HCT116 (cell line): ENCODE results near the gene BRD4. TPM values are rescaled to one million over a fixed set of nuclear protein-coding genes. Genes with fewer than 3 reads are reported as not detected.

Experiments
- ATAC-seq: fragments of 200-7000 bp; cut with Tn5 transposase; 2 replicates; pipeline ENCODE4 v1.9.1; 2020; ENCODE audit warnings: mild to moderate bottlenecking, moderate library complexity
- Bru-seq: library from RNA; stranded (reverse); fragments of 400-500 nt; gene quantifications from one replicate; lab custom pipeline; 2021; lab: Mats Ljungman, UMichigan
- BruChase-seq, 2 experiments: library from RNA; stranded (reverse); fragments of 400-500 nt; gene quantifications; one replicate each; lab custom pipeline; 2021; lab: Mats Ljungman, UMichigan
- BruUV-seq: library from RNA; stranded (reverse); fragments of 400-500 nt; replicated peaks from 2 replicates; lab custom pipeline; 2021; lab: Mats Ljungman, UMichigan
- CTCF ChIA-PET: fragments of 300-600 bp; sonication (Branson Sonifier 250); formaldehyde crosslinking; loops from one replicate; lab custom pipeline; 2021; ENCODE audit warnings: antibody characterized with exemption; lab: Charles Lee
- POLR2A ChIA-PET: fragments of 300-600, 350-600 bp; sonication (Branson Sonifier 250); formaldehyde crosslinking; loops from one replicate; lab custom pipeline; 2021; ENCODE audit warnings: antibody characterized with exemption; lab: Charles Lee
- RAD21 ChIA-PET, 2 experiments: fragments of 300-600 bp; sonication (Branson Sonifier 250); formaldehyde crosslinking; loops; one replicate each; lab custom pipeline; 2023; ENCODE audit warnings: low total read pairs in 2 of 2; ENCODE audit not compliant: uncharacterized antibody in 2 of 2, unreplicated experiment in 2 of 2, low non-redundant PET in 1 of 2; lab: Charles Lee
- DNase-seq: peaks from one replicate; pipeline ENCODE4 v3.0.0-alpha.2; 2010; ENCODE audit warnings: low read depth, low spot score
- H2AFZ ChIP-seq: fragments of 200-600 bp; shearing (Covaris generic), sonication (generic); 2 replicates; pipeline ENCODE4 v1.6.1; 2017; ENCODE audit warnings: low read depth, mixed run types, mixed read lengths, antibody characterized with exemption, low read length; ENCODE audit not compliant: poor library complexity, severe bottlenecking
- H3K27ac ChIP-seq: 2 replicates; pipeline ENCODE4 v1.5.1; 2012; ENCODE audit warnings: low read depth, low read length
- H3K27me3 ChIP-seq: fragments of 200-600 bp; sonication (generic); 2 replicates; pipeline ENCODE4 v1.6.1; 2016; ENCODE audit warnings: mixed run types, low read length, mixed read lengths; ENCODE audit not compliant: insufficient read depth
- H3K36me3 ChIP-seq, 2 experiments: fragments of 200-500 bp in 1 of 2; fragments of 200-600 bp in 1 of 2; sonication (Bioruptor generic) in 1 of 2; sonication (generic) in 1 of 2; 2 replicates each; pipeline versions ENCODE4 v1.5.1 to v1.6.1; 2014 to 2016; ENCODE audit warnings: low read length in 2 of 2, inconsistent platforms in 1 of 2, mixed read lengths in 1 of 2, mixed run types in 1 of 2; ENCODE audit not compliant: insufficient read depth in 2 of 2, control insufficient read depth in 1 of 2
- H3K4me1 ChIP-seq, 2 experiments: fragments of 200-600 bp in 1 of 2; sonication (generic) in 1 of 2; 2 replicates each; pipeline versions ENCODE4 v1.5.1 to v1.6.1; 2012 to 2017; ENCODE audit warnings: low read length in 2 of 2, inconsistent platforms in 1 of 2, mild to moderate bottlenecking in 1 of 2, mixed read lengths in 1 of 2, mixed run types in 1 of 2, moderate library complexity in 1 of 2; ENCODE audit not compliant: insufficient read depth in 2 of 2, control insufficient read depth in 1 of 2
- H3K4me2 ChIP-seq: fragments of 200-600 bp; sonication (generic); 2 replicates; pipeline ENCODE4 v1.6.1; 2017; ENCODE audit warnings: mixed run types, low read length, mixed read lengths
- H3K4me3 ChIP-seq, 2 experiments: fragments of 200-600 bp in 1 of 2; sonication (generic) in 1 of 2; replicated peaks in 1 of 2; 2 replicates each; pipeline ENCODE4 v1.5.1; 2011 to 2016; ENCODE audit warnings: low read length in 2 of 2, control low read depth in 1 of 2, low read depth in 1 of 2, mild to moderate bottlenecking in 1 of 2, mixed read lengths in 1 of 2, mixed run types in 1 of 2
- H3K79me2 ChIP-seq: fragments of 200-600 bp; sonication (generic); 2 replicates; pipeline ENCODE4 v1.6.1; 2017; ENCODE audit warnings: mild to moderate bottlenecking, mixed run types, low read length, moderate library complexity, mixed read lengths; ENCODE audit not compliant: insufficient read depth
- H3K9ac ChIP-seq: fragments of 200-600 bp; sonication (generic); 2 replicates; pipeline ENCODE4 v1.6.1; 2016; ENCODE audit warnings: low read length, mixed read lengths
- H3K9me2 ChIP-seq: fragments of 200-600 bp; sonication (generic), shearing (Covaris generic); 2 replicates; pipeline ENCODE4 v1.6.1; 2017; ENCODE audit warnings: mixed run types, mild to moderate bottlenecking, moderate library complexity; ENCODE audit not compliant: insufficient read depth
- H3K9me3 ChIP-seq, 2 experiments: fragments of 200-500 bp in 1 of 2; fragments of 200-600 bp in 1 of 2; sonication (Bioruptor generic) in 1 of 2; sonication (generic) in 1 of 2; 2 replicates each; pipeline ENCODE4 v1.6.1; 2014 to 2017; ENCODE audit warnings: low read length in 2 of 2, mixed read lengths in 2 of 2, inconsistent platforms in 1 of 2, low read depth in 1 of 2, mild to moderate bottlenecking in 1 of 2, mixed run types in 1 of 2, moderate library complexity in 1 of 2; ENCODE audit not compliant: control insufficient read depth in 1 of 2, insufficient read depth in 1 of 2
- H4K20me1 ChIP-seq: fragments of 200-600 bp; sonication (generic), shearing (Covaris generic); 2 replicates; pipeline ENCODE4 v1.6.1; 2017; ENCODE audit warnings: mixed run types, mild to moderate bottlenecking, moderate library complexity; ENCODE audit not compliant: insufficient read depth
- EGR1 ChIP-seq: IDR thresholded peaks from 2 replicates; pipeline ENCODE4 v1.6.1; 2012; ENCODE audit warnings: low read depth
- EZH2 ChIP-seq: fragments of 200-600 bp; sonication (generic); IDR thresholded peaks from 2 replicates; pipeline ENCODE4 v1.6.1; 2017; ENCODE audit warnings: antibody characterized with exemption, mixed run types
- EZH2phosphoT487 ChIP-seq: fragments of 200-600 bp; IDR thresholded peaks from 2 replicates; pipeline ENCODE4 v1.6.1; 2018; ENCODE audit warnings: antibody characterized with exemption, borderline replicate concordance
- FOSL1 ChIP-seq: IDR thresholded peaks from 2 replicates; pipeline ENCODE4 v1.6.1; 2012; ENCODE audit warnings: low read depth
- JUND ChIP-seq: IDR thresholded peaks from 2 replicates; pipeline ENCODE4 v1.6.1; 2012
- POLR2AphosphoS5 ChIP-seq: IDR thresholded peaks from 2 replicates; pipeline ENCODE4 v1.6.1; 2011; ENCODE audit warnings: mild to moderate bottlenecking, low read depth, low read length, moderate library complexity
- RAD21 ChIP-seq: IDR thresholded peaks from 2 replicates; pipeline ENCODE4 v1.6.1; 2012; ENCODE audit warnings: low read depth, mild to moderate bottlenecking
- SRF ChIP-seq: IDR thresholded peaks from 2 replicates; pipeline ENCODE4 v1.6.1; 2012; ENCODE audit warnings: low read depth
- TCF7L2 ChIP-seq: IDR thresholded peaks from 2 replicates; pipeline ENCODE4 v1.7.0; 2011; ENCODE audit warnings: borderline replicate concordance, inconsistent platforms; ENCODE audit not compliant: insufficient read depth, insufficient read length; ENCODE audit errors: extremely low read depth
- ZFX ChIP-seq: fragments of 450-650 bp; IDR thresholded peaks from 2 replicates; pipeline ENCODE4 v1.6.1; 2017
- intact Hi-C: fragments of 100-400 bp; cut with micrococcal nuclease; formaldehyde crosslinking; loops from 2 replicates; pipeline ENCODE4 v1.10.0; 2022
- long read RNA-seq: library from polyadenylated mRNA; unstranded; transcript quantifications from one replicate; pipeline ENCODE4 v2.0.0, GENCODE V29; 2021; ENCODE audit not compliant: unreplicated experiment
- polyA plus RNA-seq: library from polyadenylated mRNA; unstranded; fragments of >200 nt; gene quantifications from 2 replicates; pipeline ENCODE4 v1.2.1, GENCODE V29; 2012; ENCODE audit warnings: missing spikeins
- total RNA-seq: library from RNA; stranded (reverse); gene quantifications from one replicate; pipeline ENCODE4 v1.2.1, GENCODE V29; 2021; ENCODE audit not compliant: unreplicated experiment
- TF ChIP-seq, protein P1 (sequence below), 3 experiments: fragments of 200-600 bp in 1 of 3; sonication (generic) in 1 of 3; IDR thresholded peaks in 2 of 3; conservative IDR thresholded peaks in 1 of 3; 2 replicates each; pipeline ENCODE4 v1.5.1; 2012 to 2017; ENCODE audit warnings: low read depth in 2 of 3, low read length in 2 of 3, antibody characterized with exemption in 1 of 3, borderline replicate concordance in 1 of 3, control low read depth in 1 of 3, mild to moderate bottlenecking in 1 of 3, mixed read lengths in 1 of 3, mixed run types in 1 of 3, moderate library complexity in 1 of 3; ENCODE audit not compliant: insufficient read depth in 1 of 3
- TF ChIP-seq, protein P2 (sequence below): IDR thresholded peaks from 2 replicates; pipeline ENCODE4 v1.6.1; 2012
- TF ChIP-seq, protein P3 (sequence below): IDR thresholded peaks from 2 replicates; pipeline ENCODE4 v1.6.1; 2012

Gene BRD4
- 52.9 TPM for total RNA-seq
- 22.3 and 30.2 TPM in 2 replicates for polyA plus RNA-seq
- percentile 87 among the genes with signal in this experiment for Bru-seq, nascent RNA
- BruChase-seq, experiment 1, labeled RNA remaining after a 6-hour chase: percentile 89 among the genes with signal in this experiment
- BruChase-seq, experiment 2, labeled RNA remaining after a 2-hour chase: percentile 81 among the genes with signal in this experiment
- long read RNA-seq, transcript BRD4-206 (2 exons, 408 nt): major isoform, 6 of 74 reads
- long read RNA-seq, partial matches to known transcripts: 49 of 74 reads
- long read RNA-seq, other reads (novel, unspliced or antisense): 16 of 74 reads

DNA sequence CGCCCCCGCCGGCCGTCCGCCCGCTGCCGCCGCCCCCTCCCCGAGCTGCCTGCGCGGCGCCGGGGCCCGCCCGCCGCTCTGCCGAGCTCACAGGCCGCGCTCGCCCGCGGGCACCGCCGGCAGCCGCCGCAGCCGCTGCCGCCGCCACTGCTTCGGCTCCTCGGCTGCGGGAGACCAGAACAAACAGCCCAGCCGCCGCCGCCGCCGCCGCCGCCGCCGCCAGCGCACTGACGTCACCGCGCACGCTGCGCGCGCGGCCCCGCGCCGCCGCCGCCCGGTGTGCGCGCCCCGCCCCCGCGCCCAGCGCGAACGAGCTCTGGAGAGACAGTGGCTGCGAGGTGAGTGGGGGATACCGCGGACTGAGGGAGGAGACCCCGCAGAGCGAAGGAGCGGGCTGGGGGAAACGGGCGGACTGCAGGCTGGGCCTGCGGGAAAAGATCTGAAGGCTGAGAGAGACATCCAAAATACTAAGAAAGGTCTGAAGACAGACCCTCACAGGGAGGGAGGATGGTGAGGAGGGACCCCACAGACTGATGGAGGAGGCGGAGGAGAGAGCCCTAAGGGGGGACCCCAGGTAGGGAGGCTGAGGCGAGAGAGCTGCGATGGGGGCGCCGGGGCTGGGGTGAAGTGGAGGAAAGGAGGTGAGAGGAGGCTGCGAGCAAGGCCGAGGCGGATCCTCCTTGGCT, at the start of gene BRD4:
TSS of gene BRD4 (minus strand) at position 229 of the 686 bp plus-strand sequence. CDS start 59,440 bp downstream, outside the sequence.
- CTCF ChIA-PET: no interaction called here
- Histone ChIP-seq H3K9ac (peak within 1 kb of the TSS; percentile 80), H3K79me2 (peaks cover 47% of the 10 kb centered on the region), H3K4me1 (peaks cover 3 to 7% of the 10 kb centered on the region in 2 experiments; a peak in 2 of 4 replicates), H2AFZ (no peak within 1 kb of the TSS), H3K4me2 (peak within 1 kb of the TSS; percentile 82), H3K9me2 (no peaks in the 10 kb centered on the region), H3K36me3 (no peaks in the 10 kb centered on the region), H4K20me1 (peaks cover 7% of the 10 kb centered on the region), H3K9me3 (no peaks in the 10 kb centered on the region), H3K4me3 (peak within 1 kb of the TSS; percentile 73 to 76), H3K27me3 (no peaks in the 10 kb centered on the region), H3K27ac (peak within 1 kb of the TSS; percentile 82)
- no TSS peak for BruUV-seq
- intact Hi-C loops: no loop called here
- ATAC-seq (peak; percentile 76), DNase-seq (no peak)
- no peak for TF ChIP-seq JUND
- peak; percentile 61 for TF ChIP-seq ZFX
- peak; percentile 50 for TF ChIP-seq POLR2AphosphoS5
- peak; percentile 64; the same call in 1 of the 2 replicates for TF ChIP-seq EGR1
- POLR2A ChIA-PET: no interaction called here
- RAD21 ChIA-PET: no interaction called here

DNA sequence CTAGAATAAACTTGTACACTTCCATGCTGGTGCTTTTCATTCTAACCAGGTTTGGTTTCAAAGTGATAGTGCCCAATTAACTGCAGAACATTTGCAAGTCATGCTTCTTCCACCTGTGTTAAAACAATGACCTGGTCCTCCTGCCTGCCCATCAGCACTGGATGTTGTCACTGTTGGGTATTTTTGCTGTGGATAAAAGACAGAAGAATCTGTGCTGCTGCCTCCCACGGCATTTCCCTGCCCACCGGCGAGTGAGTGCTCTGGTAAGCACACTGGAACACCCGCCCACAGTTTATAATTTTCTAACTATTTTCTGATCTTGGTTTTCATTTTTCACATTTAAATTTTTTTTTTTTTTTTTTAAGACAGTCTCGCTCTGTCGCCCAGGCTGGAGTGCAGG, 49.5 kb upstream of the BRD4 start:
- ChIA-PET CTCF (no interaction called here), POLR2A (no interaction called here), RAD21 (no interaction called here)
- no TSS peak for BruUV-seq
- H3K4me2 ChIP-seq: no peak overlapping the region
- peaks cover 43% of the 10 kb centered on the region for H3K79me2 ChIP-seq
- peaks cover 0 to 5% of the 10 kb centered on the region in 2 experiments; a peak in 2 of 4 replicates for H3K36me3 ChIP-seq
- no peak overlapping the region for H2AFZ ChIP-seq
- no peak overlapping the region for H3K9ac ChIP-seq
- no peaks in the 10 kb centered on the region for H3K27me3 ChIP-seq
- ATAC-seq: no peak
- H3K4me3 ChIP-seq: no peak overlapping the region
- no peak for DNase-seq
- H3K9me2 ChIP-seq: no peaks in the 10 kb centered on the region
- peaks cover 6% of the 10 kb centered on the region; the same call in 1 of the 2 replicates for H4K20me1 ChIP-seq
- H3K4me1 ChIP-seq: peaks cover 8 to 27% of the 10 kb centered on the region in 2 experiments
- H3K27ac ChIP-seq: peak overlapping the region; percentile 31; the same call in 1 of the 2 replicates
- intact Hi-C loops: loop anchor here (2.0 kb wide), 1 partner anchor 37 kb away; the partner anchor contains the start of gene AKAP8L
- H3K9me3 ChIP-seq: no peaks in the 10 kb centered on the region
- TF ChIP-seq SRF (no peak), RAD21 (no peak), JUND (no peak), EZH2 (no peak), ZFX (no peak), FOSL1 (no peak), POLR2AphosphoS5 (no peak), EZH2phosphoT487 (no peak), TCF7L2 (no peak)
- TF ChIP-seq, protein P1, sequence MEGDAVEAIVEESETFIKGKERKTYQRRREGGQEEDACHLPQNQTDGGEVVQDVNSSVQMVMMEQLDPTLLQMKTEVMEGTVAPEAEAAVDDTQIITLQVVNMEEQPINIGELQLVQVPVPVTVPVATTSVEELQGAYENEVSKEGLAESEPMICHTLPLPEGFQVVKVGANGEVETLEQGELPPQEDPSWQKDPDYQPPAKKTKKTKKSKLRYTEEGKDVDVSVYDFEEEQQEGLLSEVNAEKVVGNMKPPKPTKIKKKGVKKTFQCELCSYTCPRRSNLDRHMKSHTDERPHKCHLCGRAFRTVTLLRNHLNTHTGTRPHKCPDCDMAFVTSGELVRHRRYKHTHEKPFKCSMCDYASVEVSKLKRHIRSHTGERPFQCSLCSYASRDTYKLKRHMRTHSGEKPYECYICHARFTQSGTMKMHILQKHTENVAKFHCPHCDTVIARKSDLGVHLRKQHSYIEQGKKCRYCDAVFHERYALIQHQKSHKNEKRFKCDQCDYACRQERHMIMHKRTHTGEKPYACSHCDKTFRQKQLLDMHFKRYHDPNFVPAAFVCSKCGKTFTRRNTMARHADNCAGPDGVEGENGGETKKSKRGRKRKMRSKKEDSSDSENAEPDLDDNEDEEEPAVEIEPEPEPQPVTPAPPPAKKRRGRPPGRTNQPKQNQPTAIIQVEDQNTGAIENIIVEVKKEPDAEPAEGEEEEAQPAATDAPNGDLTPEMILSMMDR (IDR thresholded peaks at IDR 0.05 in 2 of 3, conservative IDR thresholded peaks at IDR 0.05 in 1 of 3; ENCODE audit: borderline replicate concordance in 1 of 3, insufficient read depth in 1 of 3, low read depth in 2 of 3, low read length in 2 of 3): no peak
- TF ChIP-seq, protein P2, sequence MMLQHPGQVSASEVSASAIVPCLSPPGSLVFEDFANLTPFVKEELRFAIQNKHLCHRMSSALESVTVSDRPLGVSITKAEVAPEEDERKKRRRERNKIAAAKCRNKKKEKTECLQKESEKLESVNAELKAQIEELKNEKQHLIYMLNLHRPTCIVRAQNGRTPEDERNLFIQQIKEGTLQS: no peak
- TF ChIP-seq, protein P3, sequence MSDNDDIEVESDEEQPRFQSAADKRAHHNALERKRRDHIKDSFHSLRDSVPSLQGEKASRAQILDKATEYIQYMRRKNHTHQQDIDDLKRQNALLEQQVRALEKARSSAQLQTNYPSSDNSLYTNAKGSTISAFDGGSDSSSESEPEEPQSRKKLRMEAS: no peak
